ENCODE results near the gene HOXA4. TPM values are rescaled to one million over a fixed set of nuclear protein-coding genes. Genes with fewer than 3 reads are reported as not detected.
A peak's percentile ranks its signal among the peaks of the same experiment; 100 is the strongest.

The HOXA4 gene
- total RNA-seq, 3 donors from 2014 or later, result 0.80 to 2.8 (median 2.0) TPM

GRCh38 chr7:27132978-27133377 is 2.4 kb upstream of the HOXA4 start:
- intact Hi-C loops (cut with DNase I; ENCODE audit: low total_unique reads), result loop anchor here (5.0 kb wide), 1 partner anchor 1031 kb away; no protein-coding TSS in a partner anchor
- DNase-seq (ENCODE audit: low spot score in 2 of 2), result no peak
- H3K27me3 ChIP-seq, result no peaks in the 10 kb centered on the region
- H3K27ac ChIP-seq, result peak overlapping the region; percentile 82 to 96
- no peaks in the 10 kb centered on the region for H3K36me3 ChIP-seq
- H3K4me3 ChIP-seq, result no peak overlapping the region
- H3K9me3 ChIP-seq, result no peaks in the 10 kb centered on the region
- H3K4me1 ChIP-seq, result peaks cover 5 to 10% of the 10 kb centered on the region in 2 donors
- TF ChIP-seq POLR2A (IDR thresholded peaks at IDR 0.05), result no peak
- TF ChIP-seq POLR2AphosphoS5 (IDR thresholded peaks at IDR 0.05), result no peak
- no peak for TF ChIP-seq CTCF (IDR thresholded peaks at IDR 0.05)

DNA sequence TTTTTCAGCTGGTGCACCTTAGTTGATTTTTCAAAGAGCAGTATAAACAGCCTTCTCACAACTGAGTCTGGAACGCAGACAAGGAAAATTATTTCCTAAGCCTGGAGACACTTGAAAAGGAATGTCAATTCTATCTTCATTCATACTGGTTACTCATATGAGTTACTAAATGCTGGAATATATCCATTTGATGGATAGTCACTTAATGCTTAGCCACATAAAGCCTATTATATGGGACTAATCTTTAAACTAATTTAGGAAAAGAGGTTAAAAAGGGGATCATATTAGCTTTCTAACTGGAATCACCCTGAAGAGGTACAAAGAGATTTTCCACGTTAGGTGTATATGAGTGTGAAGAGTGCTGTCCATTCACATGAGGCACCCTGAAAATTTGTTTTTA is 1.7 kb upstream of the HOXA4 start:
- intact Hi-C loops (cut with DNase I; ENCODE audit: low total_unique reads), result loop anchor here (5.0 kb wide), 1 partner anchor 1030 kb away; no protein-coding TSS in a partner anchor
- H3K36me3 ChIP-seq, result no peaks in the 10 kb centered on the region
- TF ChIP-seq POLR2AphosphoS5 (IDR thresholded peaks at IDR 0.05) (no peak), CTCF (IDR thresholded peaks at IDR 0.05) (no peak), POLR2A (IDR thresholded peaks at IDR 0.05) (no peak)
- H3K4me3 ChIP-seq, result no peak overlapping the region
- peak overlapping the region in 1 of 2 donors; percentile 4 for H3K27ac ChIP-seq
- peaks cover 5 to 10% of the 10 kb centered on the region in 2 donors for H3K4me1 ChIP-seq
- H3K27me3 ChIP-seq, result no peaks in the 10 kb centered on the region
- no peak for DNase-seq (ENCODE audit: low spot score in 2 of 2)
- H3K9me3 ChIP-seq, result no peaks in the 10 kb centered on the region

GRCh38 chr7:27131390-27131819 is 848 bp upstream of the HOXA4 start:
- Histone ChIP-seq H3K36me3 (no peaks in the 10 kb centered on the region), H3K9me3 (no peaks in the 10 kb centered on the region), H3K4me3 (peak overlapping the region; percentile 69 to 98 (median 90)), H3K27me3 (no peaks in the 10 kb centered on the region), H3K27ac (peak overlapping the region; percentile 94 to 98), H3K4me1 (peaks cover 5 to 13% of the 10 kb centered on the region in 2 donors)
- intact Hi-C loops (cut with DNase I; ENCODE audit: low total_unique reads), result loop anchor here (5.0 kb wide), 1 partner anchor 1029 kb away; no protein-coding TSS in a partner anchor
- TF ChIP-seq POLR2A (IDR thresholded peaks at IDR 0.05), result no peak
- TF ChIP-seq CTCF (IDR thresholded peaks at IDR 0.05), result no peak
- no peak for TF ChIP-seq POLR2AphosphoS5 (IDR thresholded peaks at IDR 0.05)
- DNase-seq (ENCODE audit: low spot score in 2 of 2), result peak in 1 of 2 donors; percentile 7

GRCh38 chr7:27129729-27130539 is 623 bp downstream of the HOXA4 start:
- Histone ChIP-seq H3K27me3 (no peaks in the 10 kb centered on the region), H3K4me1 (peaks cover 5 to 7% of the 10 kb centered on the region in 2 donors), H3K27ac (peak overlapping the region; percentile 94 to 98), H3K9me3 (no peaks in the 10 kb centered on the region), H3K4me3 (peak overlapping the region; percentile 69 to 98 (median 90)), H3K36me3 (no peaks in the 10 kb centered on the region)
- TF ChIP-seq CTCF (IDR thresholded peaks at IDR 0.05), result no peak
- no peak for TF ChIP-seq POLR2A (IDR thresholded peaks at IDR 0.05)
- no peak for TF ChIP-seq POLR2AphosphoS5 (IDR thresholded peaks at IDR 0.05)
- peak in 1 of 2 donors; percentile 18 for DNase-seq (ENCODE audit: low spot score in 2 of 2)
- intact Hi-C loops (cut with DNase I; ENCODE audit: low total_unique reads), result loop anchor here (5.0 kb wide), 1 partner anchor 1028 kb away; no protein-coding TSS in a partner anchor
